CD4-positive, alpha-beta T cell treated with Interleukin-6 for 4 hours (primary cell): ENCODE data around the gene CXCR1.
"Not testable (repeated sequence)": the region's sequence is repeated elsewhere in the genome, so short reads cannot be mapped to it uniquely, and the experiment has no call there.

Experiments used
- DNase-seq: peaks from one replicate; pipeline ENCODE4 v3.0.0-alpha.2; 2020; ENCODE audit warnings: mixed read lengths

The CXCR1 gene

DNA sequence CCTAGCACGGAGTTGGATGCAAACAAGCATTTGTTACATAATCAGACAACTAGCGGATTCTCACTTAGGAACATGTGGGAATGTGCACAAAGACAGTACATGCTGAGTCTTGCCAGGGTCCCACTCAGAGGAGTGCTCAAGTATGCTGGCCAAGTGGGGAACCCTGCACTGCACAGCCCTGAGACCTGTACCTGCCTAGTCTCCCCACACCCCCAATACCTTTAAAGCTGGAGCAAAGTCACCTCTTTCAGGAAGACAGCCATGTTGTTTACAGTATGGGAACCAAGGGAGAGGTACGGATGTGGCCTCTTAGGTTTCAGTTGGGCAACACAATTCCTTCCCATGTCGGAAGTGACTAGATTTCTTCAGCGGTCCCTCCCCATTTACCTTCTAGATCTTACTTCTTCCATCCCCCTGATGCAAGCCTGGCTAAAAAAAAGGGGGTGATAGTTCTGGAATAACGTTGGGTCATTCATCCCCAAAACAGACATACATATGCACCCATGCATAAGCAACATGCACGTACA lies 10.7 kb downstream of the CXCR1 start:
- no peak for DNase-seq

DNA sequence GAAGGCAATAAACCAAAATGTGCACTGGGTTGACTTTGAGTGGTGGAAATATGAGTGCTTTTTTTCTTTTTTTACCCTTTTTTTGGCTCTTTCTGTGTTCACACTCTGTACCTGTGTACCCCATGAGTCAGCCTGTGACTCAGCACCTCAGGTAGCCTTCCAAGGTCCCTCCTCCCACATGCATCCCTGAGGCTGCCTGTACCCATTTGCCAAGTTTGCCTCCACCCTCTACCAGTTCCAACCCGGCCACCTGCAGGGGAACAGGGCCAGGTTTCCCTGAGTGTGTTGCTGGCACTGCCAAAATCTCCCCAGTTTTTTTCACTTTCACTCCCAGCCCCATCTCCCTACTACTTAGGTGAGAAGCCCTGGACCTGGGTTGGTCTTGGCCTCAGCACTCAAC lies 14.0 kb downstream of the CXCR1 start:
- DNase-seq = no peak

DNA sequence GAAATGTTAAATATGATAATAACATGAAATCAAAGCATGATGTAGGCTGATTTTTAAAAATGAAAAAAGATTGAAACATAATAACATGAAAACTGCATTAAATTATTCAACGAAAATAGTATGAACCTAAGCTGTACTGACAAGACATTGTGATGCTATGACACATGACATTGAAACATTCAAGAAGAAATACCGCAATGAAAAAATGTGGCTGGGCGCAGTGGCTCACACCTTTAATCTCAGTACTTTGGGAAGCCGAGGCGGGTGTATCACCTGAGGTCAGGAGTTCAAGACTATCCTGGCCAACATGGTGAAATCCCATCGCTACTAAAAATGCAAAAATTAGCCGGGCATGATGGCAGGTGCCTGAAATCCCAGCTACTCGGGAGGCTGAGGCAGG lies 14.6 kb downstream of the CXCR1 start:
- DNase-seq = no peak

DNA sequence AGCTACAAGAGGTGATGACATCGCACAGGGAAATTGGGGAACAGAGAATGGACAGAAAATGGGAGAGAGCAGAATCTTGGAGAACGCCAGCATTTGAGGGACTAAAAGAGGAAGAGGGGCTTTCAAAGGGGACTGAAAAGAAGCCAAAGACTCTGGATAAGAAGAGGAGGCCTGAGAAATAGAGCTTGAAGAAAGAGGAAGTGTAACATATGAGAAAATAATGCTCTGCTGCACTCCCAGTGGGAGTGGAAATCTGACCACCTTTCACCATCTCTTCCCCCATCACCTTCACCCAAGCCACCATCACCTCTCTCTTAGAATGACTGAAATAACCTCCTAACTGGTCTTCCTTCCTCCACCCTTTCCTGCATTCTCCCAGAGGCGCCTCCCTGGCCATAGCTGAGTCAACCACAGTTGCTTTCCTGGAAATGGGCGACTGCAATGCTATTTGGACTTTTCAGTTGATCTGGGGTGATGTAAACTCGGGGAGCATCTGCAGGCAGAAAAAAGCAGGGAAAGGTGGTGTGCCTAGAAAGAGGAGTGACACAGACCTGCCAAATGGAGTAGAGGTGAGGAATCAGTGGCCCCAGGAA lies 16.8 kb downstream of the CXCR1 start:
- no peak for DNase-seq

DNA sequence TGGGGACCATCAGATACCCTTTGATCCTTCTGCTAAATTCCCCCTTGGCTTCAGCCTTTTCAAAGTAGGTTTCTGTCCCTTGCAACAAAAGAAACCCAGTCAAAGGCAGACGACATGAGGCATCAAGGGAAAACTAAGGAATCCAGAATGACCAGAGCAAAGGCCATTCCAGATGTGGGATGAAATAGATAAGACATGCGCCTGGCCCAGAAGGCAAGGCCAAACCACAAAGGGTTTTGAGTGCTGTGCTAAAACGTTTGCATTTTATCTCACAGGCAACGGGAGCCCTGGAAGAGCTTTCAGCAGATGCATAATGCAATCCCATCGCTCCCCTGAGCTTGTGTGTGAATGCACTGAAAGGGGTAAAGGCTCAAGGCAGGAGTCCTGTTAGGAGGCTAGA lies 17.7 kb downstream of the CXCR1 start:
- DNase-seq = no peak

DNA sequence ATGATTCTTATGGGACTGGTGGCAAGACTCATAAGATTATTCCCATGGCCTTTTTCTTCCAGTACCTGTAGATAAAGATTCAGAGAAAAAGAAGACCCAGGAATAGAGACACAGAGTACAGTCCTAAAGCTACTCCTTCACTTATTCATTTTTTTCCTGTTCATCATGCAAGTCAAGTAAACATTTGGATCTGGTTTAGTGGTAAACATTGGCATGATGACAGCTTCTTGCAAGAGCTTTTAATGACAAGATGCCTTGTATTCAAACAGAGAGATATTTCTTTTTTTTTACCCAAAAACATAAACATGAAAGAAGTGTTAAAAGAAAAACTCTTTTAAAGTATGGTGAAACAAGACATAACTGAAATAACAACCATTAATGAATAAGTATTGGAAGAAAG lies 20.7 kb downstream of the CXCR1 start:
- no peak for DNase-seq

DNA sequence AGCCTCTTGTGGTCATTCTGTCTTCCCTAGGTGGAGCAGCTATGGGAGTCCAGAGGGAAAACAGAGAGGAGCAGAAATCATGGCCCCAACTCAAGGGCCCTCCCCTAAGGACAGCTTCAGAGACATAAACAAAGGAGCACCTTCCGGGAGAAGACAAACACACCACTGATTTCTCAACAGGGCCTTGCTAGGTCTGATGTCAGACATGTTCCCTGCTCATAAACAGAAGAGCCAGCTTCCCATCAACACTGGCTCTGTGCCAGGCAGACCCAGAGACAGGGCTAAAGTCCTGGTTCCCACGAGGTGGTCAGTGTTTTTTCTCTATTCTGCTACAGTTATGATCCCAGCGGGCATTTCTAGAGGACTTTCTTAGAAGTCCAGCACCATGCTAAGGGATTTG lies 21.6 kb downstream of the CXCR1 start:
- no peak for DNase-seq

DNA sequence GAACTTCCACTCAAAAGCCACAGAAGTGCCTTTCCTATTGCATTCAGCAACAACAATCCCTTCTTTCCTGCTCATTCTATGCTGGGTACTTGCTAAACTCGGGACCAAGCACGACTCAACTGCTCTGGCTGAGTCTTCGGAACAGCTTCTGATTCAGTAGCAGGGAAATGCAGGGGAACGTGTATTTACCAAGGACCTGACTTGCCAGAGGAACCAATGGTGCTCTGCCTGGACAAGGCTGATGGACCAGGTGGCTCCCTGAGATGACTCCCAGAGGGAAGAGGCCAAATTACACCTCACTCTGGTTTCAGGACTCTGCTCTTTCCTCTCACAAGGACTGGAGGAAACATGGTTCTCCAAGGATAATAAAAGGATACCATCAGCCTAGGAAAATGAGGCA lies 28.7 kb downstream of the CXCR1 start:
- no peak for DNase-seq

DNA sequence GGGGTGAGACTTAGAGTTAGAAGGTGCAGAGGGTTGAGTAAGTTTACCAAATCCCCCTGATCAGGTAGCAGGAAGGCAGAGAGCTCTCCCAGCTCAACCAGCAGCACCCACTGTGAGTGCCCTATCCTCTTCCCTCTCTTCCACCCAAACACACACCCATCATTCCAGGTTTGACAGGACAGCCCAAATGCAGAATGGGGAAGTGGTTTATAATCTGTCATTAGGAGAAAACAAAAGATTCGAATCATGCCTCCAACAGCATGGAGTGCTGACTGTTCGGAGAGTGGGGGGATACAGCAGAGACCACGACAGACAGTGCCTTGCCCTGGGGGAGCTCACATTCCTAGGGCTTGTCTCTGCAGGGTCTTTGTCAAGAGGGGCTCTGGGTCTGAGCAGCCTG lies 29.2 kb downstream of the CXCR1 start:
- DNase-seq = no peak

DNA sequence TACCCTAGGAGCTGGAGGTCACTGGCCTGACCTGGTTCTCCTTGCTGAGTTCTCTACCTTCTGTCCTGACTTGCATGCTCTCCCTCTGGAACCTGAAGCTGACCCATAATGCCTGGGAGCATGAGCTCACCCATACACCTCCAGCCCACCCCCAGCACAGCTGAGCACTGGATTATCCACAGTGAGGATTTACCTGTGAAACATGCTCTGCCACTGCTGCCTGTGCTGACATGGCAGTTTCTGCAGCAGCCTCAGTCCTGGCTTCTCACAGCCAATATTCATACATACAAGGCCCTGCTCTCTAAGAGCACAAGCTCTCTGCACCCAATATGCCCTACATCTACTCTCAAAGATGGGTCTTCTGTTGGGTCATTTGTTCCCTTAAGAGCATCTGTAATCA lies 35.9 kb downstream of the CXCR1 start:
- DNase-seq = no peak

DNA sequence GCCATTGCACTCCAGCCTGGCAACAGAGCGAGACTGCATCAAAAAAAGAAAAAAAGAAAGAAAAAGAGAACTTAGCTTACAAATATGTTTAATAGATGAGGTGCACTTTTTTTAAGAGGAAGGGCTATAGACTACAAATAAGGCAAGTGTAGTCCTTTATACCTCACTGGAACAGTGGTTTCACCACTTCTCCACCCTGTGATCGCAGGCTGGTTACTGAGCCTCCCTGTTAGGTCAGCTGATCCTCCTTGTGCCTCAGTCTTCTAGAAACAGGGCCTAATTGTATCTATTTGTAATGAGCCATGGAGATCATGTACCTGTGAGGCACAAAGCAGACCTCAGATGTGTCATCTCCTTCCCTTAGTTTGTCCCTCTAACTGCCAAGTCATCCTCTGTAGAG lies 36.4 kb downstream of the CXCR1 start:
- no peak for DNase-seq

DNA sequence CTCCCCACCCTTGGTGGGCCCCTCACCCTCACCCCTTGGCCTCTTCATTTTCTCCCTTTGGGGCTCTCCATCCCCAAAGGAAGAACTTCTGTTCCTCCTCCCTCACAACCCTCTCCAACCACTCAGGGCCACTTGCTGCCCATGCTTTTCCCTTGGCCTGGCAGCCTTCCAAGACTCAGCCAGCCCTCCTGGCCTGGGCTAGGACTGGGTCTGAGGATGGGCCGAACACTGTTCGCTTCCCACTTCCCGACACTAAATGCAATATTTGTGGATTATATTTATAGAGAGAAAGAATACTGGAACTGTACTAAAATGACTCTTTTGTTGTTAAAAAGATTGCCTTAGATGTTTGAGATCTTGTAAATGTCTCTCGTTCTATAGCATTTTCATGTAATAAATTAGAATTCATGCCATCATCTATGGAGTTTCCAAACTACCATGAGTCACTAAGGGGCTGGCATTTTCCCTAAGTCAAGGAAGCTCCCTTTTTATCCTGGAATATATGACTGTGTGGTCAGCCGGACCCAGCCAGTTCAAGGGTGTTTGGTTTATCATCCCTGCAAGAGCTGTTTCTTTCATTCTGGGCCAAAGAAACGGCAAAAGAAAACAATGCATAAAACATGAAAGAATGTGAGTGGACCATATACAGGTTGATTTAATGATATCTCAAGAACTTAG lies 37.2 kb downstream of the CXCR1 start:
- no peak for DNase-seq

DNA sequence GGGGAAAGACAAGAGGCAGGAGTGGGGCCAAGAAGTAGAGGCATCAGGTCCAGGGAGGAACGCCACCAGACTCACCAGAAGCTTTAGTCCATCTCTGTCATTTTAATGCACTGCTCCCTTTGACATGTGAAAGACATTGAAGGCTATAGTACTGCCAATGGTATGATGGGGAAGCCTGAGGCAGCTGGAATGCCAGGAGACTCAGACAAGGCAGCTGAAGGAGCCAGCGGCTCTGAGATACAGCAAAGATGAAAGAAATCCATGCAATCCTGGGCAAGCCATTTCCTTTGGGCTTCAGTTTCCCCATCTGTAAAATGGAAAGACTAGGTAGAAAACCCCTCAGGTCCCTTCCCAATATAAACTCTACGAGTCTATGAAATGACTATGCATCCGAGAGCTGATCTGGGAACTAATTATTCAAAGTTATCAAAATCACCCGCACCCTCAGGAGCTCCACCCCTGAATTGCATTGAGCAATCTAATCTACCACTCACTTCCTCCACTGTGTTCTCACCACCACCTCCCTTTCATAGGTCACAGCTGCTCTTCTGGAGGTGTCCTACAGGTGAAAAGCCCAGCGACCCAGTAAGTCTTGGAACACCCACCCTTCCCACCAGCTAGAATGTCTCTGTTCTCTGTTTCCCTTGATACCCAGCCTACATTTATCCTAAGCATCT lies 37.8 kb downstream of the CXCR1 start:
- DNase-seq = no peak

DNA sequence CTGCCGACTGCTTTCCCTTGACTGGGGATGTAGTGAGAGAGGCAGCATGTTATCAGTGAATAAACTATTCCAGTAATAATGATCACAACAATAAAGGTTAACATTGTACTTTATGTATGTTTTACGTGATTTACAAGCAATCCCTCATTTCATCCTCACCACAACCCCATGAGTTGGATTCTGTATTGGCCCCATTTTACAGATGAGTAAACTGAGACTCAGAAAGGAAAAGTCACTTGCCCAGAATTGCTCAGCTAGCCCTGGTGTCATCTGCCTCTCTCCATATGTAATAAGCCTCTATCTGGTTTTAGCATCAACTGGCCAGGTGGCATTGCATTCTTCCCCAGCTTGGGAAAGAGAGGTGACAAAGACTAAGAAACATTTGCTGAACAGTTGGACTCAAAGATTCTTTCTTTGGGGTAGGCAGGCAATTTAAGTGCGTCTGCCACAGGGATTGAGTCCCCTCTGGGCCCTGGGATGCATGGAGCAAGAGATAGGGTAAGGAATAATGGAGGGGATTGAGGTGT lies 38.8 kb downstream of the CXCR1 start:
- DNase-seq = no peak

DNA sequence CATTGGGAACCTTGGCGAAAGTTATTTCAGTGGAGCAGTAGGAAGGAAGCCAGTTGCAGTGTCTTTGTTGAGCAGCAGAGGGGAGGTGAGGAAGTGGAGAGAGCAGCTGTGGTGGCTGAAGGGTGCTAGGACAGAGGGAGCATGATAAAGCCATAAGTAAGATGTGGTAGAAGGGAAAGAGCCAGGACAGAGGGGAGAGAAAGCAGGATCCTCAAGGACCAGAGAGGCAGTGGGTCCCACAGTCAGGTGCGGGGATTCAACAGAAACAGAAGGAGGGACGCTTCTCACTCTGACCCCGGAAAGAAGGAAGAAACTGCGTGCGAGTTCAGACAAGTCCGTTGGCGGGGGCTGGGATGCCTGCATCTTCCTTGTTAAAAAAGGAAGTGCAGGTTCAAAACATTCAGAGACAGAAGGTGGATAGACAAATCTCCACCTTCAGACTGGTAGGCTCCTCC lies 41.1 kb downstream of the CXCR1 start, which contains the start of gene CXCR2:
CXCR2 (plus strand) TSS at position 403 of the 455 bp plus-strand sequence. CDS start 8,774 bp downstream, outside the sequence.
- DNase-seq = no peak

DNA sequence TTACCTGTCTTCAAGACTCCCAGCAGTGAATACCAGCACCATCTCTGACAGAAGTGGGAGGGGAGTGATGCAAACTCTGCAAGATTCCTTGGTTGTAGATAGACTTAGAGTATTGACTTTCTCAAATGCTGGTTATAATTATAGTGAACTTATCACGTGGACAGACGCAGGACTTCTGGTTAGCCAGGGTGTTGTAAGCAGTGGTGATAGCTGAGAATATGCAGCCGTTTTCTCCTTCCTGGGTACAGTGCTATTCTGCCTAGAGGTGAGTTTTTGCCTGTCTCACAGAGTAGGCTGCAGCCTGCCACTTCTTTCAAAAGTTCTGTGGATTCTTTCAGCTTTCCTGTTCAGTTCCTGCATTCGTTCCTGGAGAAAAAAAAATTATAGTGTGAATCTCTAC lies 41.7 kb downstream of the CXCR1 start:
- DNase-seq = no peak

DNA sequence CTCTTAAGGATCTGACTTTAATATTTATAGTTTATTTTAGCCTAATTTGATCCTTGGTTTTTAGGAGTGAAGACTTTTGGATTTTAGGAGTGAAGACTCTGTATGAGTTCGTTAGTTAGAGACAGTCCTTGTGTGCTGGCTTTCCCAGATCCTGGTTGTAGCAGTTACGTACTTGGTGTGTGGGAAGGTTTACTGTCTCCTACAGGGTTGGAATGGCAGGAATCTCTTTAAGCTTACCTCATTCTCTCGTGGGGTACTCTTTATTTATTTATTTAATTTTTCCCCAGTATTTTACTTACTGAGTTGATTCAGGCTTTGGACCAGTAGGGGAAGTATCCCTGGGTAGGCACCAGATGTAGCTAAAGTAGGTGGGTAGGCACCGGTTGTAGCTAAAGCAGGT lies 42.8 kb downstream of the CXCR1 start:
- no peak for DNase-seq

DNA sequence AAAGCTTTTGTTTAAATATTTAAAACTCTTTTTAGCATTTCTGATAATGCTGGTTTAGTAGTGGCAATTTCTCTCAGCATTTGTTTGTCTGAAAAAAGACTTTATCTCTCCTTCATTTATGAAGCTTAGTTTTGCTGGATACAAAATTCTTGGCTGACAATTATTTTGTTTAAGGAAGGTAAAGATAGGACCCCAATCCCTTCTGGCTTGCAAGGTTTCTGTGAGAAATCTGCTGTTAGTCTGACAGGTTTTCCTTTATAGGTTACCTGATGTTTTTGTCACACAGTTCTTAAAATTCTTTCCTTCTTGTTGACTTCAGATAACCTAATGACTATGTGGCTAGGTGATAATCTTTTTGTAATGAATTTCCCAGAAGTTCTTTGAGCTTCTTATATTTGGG lies 44.5 kb downstream of the CXCR1 start:
- DNase-seq = not testable (repeated sequence)

DNA sequence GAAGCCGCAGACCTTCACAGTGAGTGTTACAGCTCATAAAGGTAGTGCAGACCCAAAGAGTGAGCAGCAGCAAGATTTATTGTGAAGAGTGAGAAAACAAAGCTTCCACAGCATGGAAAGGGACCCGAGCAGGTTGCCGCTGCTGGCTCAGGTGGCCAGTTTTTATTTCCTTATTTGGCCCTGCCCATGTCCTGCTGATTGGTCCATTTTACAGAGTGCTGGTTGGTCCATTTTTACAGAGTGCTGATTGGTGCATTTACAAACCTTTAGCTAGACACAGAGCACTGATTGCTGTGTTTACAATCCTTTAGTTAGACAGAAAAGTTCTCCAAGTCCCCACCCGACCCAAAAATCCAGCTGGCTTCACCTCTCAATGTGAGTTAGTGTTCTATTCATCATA lies 45.0 kb downstream of the CXCR1 start:
- not testable (repeated sequence) for DNase-seq
